Fibroblast of pulmonary artery (primary cell): ENCODE results near the gene GRIK4.

ENCODE experiments used
- DNase-seq: peaks from one replicate; pipeline ENCODE4 v3.0.0-alpha.2; 2010; ENCODE audit warnings: low read depth
- H3K4me3 ChIP-seq: replicated peaks from 2 replicates; pipeline ENCODE4 v1.5.1; 2011; ENCODE audit warnings: low read depth, mild to moderate bottlenecking, control low read depth, low read length, moderate library complexity
- CTCF ChIP-seq: IDR thresholded peaks from 2 replicates; pipeline ENCODE4 v1.5.1; 2011; ENCODE audit warnings: mild to moderate bottlenecking, control low read depth, low read length, inconsistent platforms; ENCODE audit errors: missing control alignments

GRIK4 gene

GRCh38 chr11:120740380-120740779 lies 228.8 kb downstream of the GRIK4 start:
- H3K4me3 ChIP-seq = no peak overlapping the region
- no peak for DNase-seq
- TF ChIP-seq CTCF = no peak

GRCh38 chr11:120744016-120744994 lies 232.8 kb downstream of the GRIK4 start:
- no peak for TF ChIP-seq CTCF
- no peak overlapping the region for H3K4me3 ChIP-seq
- no peak for DNase-seq

DNA sequence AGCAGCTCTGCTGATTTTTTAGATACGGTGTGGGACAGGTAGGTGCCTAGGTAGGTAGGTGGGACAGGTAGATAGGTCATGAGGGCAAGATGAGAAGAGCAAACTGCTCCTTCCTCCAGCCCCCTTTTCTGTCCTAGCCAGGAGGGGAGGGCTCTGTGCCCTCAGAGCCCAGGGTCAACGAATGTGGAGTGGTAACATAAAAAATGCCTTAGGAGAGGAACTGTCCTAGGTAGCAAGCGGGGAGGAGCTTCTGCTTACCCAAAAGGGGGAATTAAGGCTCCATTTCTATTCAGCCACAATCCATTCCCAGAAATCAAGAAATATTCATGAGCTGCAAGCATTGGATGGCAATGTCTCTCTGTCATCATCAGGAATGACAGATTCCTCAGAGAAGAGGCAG lies 234.8 kb downstream of the GRIK4 start:
- no peak for DNase-seq
- H3K4me3 ChIP-seq = no peak overlapping the region
- TF ChIP-seq CTCF = no peak

- H3K4me3 ChIP-seq = no peak overlapping the region
- DNase-seq = peak; percentile 18
- no peak for TF ChIP-seq CTCF
These were observed 235.5 kb downstream of the GRIK4 start for GRCh38 chr11:120746836-120747609.

- no peak for TF ChIP-seq CTCF
- no peak overlapping the region for H3K4me3 ChIP-seq
- DNase-seq = no peak
These were observed 236.6 kb downstream of the GRIK4 start for GRCh38 chr11:120747850-120748814.

- no peak for TF ChIP-seq CTCF
- no peak overlapping the region for H3K4me3 ChIP-seq
- no peak for DNase-seq
These were observed 237.8 kb downstream of the GRIK4 start for GRCh38 chr11:120749395-120749794.
